T47D (cell line): Measurements from ENCODE around the gene IRAK1.

Experiments
- DNase-seq, 2 experiments: peaks; one replicate each; pipeline versions ENCODE4 v3.0.0 to v3.0.0-alpha.2; 2011 to 2012; ENCODE audit warnings: low read depth in 1 of 2, low spot score in 1 of 2
- JUND ChIP-seq: IDR thresholded peaks from 2 replicates; pipeline ENCODE4 v1.6.1; 2012; ENCODE audit warnings: low read depth
- in situ Hi-C: cut with HindIII; loops from 2 replicates; pipeline ENCODE4 v1.10.0; 2016; ENCODE audit warnings: low sequenced_read_pairs, low pct_unique_long_range_greater_than_20kb

IRAK1 gene

GRCh38 chrX:154023276-154024000 lies 3.7 kb upstream of the IRAK1 start:
- no peak for TF ChIP-seq JUND
- DNase-seq: no peak
- in situ Hi-C loops: no loop called here

DNA sequence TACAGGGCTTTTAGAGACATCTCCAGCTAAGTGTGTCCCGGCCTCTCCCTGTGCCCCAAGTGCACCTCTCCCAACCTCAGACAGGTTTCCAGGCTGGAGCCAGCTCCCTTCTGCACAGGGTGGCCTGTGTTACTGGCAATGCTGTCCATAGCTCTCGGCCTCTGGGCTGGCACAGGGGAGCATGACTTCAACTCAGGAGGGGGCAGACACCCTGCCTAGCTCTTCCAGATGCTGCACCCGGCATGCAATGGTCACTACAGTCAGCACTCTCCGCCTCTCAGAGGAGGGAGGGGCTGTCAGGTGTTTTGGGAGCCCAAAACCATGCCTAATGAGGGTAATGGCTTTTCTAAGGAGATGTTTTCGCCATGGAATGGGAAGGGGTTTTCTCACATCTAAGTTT lies 2.4 kb upstream of the IRAK1 start:
- in situ Hi-C loops: no loop called here

DNA sequence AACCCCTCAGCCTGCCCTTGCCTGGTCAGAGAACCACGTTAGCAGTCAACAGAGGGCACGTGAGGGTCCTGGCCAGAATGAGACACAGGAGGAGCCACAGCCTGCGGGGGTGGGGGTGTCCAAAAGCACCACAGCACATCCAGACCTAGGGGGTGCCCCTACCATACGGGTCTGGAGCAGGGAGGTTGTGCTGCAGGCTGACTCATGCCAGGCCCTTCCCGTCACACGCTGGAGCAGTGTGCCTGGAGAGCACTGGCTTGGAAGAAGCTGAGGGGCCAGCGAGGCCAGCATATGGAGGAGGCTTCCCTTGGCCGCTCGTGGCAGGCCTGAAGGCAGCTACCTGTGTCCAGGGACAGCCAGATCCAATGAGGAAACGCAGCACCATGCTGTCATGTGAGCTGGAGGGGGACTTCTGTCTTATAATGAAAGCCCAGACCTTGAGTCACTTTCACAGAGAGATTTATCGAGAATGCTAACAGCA lies 1.5 kb upstream of the IRAK1 start:
- DNase-seq: no peak
- no peak for TF ChIP-seq JUND
- in situ Hi-C loops: no loop called here

More for the DNA sequence above, 2.4 kb upstream of the IRAK1 start:
- DNase-seq: no peak
- TF ChIP-seq JUND: no peak

DNA sequence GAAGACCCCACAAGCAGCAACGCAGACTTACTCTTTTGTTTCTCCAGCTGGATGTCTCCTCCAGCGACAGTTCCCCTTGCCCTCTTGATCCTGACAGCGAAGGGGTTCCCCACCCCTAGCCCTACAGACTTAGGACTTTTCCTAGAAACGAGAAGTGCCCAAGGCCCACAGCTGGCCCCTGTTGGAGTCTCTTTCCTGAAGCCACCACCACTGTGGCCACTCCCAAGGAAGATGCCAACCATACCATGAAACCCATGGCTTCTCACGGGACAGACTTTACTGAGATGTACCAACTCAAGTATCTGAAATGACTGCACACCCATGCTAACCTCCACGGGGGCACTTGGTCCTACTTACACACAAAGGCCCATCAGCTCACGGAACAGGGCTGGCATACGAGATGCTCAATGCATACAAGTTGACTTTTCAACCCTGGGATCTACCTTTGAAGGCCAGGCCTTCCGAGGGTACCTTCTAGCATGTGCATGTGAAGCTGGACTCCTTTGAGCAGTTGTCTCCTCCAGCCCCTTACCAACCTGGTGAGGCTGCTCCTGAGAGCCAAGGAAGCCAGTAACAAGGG lies 924 bp upstream of the IRAK1 start:
- TF ChIP-seq JUND: no peak
- DNase-seq: no peak
- in situ Hi-C loops: no loop called here

DNA sequence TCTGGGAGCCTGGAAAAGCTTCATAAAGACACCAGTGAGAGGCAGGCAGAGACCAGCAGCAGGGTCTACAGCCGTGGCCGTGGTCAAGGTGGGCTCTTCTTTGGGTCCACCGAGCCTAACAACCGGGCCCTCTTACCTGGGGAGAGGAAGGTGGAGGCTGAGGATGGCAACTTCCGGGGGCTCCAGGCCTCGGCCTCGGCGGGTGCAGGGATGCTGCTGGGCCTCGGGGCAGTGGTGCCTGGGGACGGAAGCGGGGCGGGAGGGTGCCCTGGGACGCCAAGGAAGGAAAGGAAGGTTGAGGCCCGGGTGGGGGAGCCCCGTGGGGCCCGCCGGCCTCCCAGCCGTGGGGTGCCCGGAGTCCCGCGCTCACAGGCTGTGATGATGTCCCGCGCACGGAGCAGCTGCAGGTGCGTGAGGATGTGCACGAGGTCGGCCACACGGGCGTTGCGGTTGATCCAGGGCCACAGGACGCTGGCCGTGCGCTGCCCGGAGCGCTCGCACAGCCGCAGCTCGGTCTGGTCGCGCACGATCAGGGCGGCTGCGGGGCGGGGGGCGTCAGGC lies 561 bp downstream of the IRAK1 start:
- DNase-seq: no peak
- TF ChIP-seq JUND: no peak
- in situ Hi-C loops: no loop called here

DNA sequence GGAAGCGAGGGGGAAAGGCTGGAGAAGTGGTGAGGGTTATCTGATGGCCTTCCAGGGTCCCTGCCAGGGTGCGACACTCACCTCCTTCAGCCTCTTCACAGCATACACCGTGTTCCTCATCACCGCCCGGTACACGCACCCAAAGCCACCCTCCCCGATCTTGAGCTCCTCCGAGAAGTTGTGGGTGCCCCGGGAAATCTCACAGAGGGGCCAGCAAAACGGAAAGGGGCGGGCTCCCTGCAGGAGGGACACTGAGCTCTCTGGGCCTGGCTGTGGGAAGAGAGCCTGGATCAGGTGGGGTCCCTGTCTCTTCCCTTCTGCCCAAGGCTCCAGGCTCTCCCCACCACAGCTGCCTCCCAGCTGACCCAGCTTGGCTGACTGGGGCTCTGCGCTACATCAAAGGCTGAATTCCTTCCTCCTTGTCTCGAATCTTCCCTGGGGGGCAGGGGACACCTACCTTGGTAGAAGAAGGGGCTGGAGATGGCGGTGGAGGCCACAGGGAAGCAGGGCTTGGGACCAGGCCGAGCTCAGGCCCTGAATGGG lies 1.1 kb downstream of the IRAK1 start:
- no peak for TF ChIP-seq JUND
- no peak for DNase-seq

GRCh38 chrX:154017766-154018517 lies 1.8 kb downstream of the IRAK1 start:
- DNase-seq: no peak
- TF ChIP-seq JUND: no peak
- in situ Hi-C loops: no loop called here

More for the DNA sequence above, 1.1 kb downstream of the IRAK1 start:
- in situ Hi-C loops: no loop called here

DNA sequence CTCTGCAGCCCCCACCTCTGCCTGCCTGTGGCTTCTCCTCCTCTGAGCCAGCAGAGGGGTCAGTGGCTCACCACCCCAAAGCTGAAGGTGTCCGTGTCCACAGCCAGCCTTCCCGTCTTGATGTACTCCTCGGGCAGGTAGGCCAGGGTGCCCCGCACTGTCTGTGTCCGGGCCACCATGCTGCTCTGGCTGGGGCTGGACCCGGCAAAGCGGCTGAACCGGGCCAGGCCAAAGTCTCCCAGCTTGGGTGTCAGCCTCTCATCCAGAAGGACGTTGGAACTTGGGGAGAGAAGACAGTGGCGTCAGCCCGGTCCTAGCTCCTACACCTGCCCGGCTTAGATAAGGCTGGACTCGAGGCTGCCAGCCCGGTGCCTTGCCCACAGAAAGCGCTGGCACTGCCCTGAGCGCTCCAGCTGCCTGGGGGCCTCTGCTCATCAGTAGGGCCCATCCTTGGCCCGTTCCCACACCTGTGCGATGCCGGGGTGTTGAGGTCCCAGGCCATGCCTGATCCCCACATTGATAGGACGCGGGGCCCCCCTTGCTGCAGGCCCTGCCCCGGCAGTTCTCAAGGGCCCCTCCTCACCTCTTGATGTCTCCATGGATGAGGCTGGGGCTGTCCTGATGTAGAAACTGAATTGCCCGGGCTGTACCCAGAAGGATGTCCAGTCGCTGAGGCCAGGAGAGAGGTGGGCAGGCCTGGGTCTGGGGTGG lies 3.2 kb downstream of the IRAK1 start:
- DNase-seq: no peak
- TF ChIP-seq JUND: no peak
- in situ Hi-C loops: no loop called here

GRCh38 chrX:154015581-154016264 lies 4.0 kb downstream of the IRAK1 start:
- TF ChIP-seq JUND: no peak
- no peak for DNase-seq
- in situ Hi-C loops: no loop called here

GRCh38 chrX:154014429-154015380 lies 5.0 kb downstream of the IRAK1 start:
- in situ Hi-C loops: no loop called here
- no peak for DNase-seq
- TF ChIP-seq JUND: no peak
